ENCODE data around the gene ZNF697.
"Not testable (repeated sequence)": the region's sequence is repeated elsewhere in the genome, so short reads cannot be mapped to it uniquely, and the experiment has no call there.

Gene ZNF697

DNA sequence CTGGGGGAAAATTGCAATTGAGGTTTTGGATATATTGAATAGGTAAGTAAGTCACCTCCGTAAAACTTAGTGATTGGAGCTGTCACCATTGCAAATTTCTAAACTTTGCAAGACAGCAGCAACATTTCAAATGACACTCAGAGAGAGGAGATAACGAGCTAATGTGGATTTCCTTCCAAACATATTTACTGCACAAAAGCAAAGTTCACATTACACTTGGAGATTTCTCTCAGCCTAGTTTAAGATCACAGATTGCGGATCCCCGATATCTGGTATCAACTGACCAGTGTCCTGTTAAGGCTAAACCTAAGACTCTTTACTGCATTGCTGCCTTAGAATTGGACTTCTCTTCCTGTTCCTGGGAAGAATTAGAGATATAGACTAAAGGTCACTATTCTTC, 47.5 kb downstream of the ZNF697 start:
- DNase-seq: no peak

DNA sequence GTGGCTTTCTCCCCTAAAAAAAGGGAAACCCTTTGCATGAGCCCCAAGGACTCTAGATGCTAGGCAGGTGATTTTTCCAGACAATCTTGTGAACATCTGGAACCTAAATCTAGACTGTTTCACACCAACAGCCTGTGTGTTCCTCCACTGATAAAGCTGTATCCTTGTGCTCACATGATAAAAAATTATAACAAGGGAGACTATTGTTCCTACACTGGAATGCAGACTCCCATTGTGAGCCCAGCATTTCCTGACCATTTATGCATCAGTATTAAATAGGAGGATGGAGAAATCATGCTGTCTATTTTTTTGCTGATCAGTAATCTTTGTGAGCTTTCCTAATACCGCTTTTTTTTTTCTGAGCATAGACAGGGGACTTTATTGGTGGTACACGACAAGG, 52.5 kb downstream of the ZNF697 start:
- no peak for DNase-seq

DNA sequence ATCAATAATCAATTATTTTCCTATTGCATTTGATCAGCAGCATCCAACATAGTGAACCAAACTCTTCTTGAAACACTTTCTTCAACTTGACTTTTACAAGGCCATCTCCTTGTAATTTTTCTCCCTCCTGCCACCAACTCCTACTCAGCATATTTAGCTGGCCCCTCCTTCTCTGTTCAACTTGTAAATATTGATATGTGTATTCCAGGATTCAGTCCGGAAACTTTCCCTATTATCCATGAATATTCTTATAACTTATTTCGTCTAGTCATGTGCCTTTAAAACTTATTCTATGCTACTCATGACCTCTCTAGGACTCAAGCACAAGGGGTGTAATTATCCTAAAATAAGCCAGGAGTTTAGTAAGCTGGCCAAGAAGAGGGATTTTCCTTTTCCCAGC, 52.9 kb downstream of the ZNF697 start:
- no peak for DNase-seq

DNA sequence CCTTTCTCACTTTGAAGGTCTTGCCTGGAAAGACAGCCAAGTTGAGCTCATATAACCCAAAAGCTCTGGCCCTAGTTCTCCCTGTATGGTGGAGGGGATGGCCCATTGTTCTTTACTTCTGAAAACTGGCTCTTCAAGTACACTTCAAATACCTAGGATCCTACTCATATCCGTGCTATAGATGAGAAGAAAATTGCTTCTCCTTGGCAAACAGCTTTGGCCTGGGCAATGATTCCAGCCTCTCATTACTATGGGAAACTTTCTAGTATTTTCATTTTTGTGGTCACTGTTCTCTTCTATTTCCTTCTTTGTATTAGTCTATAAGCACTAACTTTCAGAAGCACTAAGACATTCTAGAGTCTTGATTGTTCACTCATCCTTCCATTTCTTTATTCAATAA, 53.7 kb downstream of the ZNF697 start:
- no peak for DNase-seq

DNA sequence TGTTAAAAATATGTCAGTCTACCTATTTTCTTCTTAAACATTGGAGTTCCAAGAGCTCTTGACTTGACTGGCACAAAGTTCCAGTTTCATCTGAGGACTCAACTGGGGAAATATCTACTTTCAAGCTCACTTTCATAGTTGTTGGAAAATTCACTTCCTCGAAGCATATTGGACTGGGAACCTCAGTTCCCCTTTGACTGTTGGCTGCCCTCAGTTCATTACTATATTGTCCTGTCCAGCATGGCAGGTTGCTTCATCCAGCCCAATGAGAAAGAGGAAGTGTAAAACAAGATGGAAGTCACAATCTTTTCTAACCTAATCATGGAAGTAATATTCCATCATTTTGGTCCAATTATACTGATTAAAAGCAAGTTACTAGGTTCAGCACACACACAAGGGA, 54.3 kb downstream of the ZNF697 start:
- no peak for DNase-seq

DNA sequence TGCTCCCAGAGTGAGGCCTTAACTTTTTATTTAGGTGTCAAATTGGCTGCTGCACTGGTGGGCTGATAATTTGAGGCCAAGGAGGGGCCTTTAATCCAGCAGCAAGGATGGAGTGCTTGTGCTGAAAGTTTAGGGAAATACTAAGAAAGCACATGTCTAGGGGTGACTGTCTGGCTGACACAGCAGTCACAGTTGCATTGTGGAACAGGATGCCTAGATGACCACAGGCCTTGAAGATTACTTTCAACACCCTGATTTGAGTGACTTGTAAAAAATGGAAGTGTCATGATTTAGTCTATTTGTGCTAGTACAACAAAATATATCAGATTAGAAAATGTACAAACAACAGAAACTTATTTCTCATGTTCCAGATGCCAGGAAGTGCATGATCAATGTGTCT, 57.7 kb downstream of the ZNF697 start:
- no peak for DNase-seq

DNA sequence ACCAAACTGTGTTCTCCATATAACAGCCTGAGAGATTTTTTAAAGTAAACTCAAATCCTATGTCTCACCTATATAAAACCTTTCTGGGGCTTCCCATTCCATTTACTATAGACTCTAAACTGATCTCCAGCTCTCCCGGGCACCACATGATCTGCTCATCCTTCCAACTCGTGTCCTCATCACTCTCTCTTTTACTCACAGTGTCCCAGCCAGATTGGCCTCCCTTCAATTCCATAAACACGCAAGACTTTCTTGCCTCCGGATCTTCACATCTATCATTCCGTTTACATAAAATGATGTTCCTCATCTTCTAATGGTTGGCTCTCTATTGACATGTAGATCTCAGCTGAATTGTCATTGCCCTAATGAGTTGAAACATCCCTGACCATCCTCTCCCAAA, 59.4 kb downstream of the ZNF697 start:
- DNase-seq: no peak

DNA sequence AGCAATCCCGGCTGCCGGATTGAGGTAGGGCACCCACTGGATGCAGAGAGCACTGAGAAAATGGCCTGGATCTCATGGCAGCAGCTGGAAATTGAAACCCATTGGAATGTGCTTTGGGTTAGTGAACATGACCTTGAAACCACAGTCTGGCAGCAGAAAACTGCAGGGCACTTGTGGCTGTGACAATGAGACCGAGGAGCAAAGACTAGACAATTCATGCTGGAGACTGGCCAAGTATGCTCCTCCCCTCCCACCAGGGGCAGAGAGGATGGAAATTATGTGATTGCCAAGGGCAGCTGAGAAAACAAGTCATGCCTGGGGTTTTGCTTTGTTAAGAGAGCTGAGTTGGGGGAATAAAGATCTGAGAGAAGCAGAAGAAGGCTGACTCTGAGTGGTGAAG, 60.7 kb downstream of the ZNF697 start:
- DNase-seq: no peak

DNA sequence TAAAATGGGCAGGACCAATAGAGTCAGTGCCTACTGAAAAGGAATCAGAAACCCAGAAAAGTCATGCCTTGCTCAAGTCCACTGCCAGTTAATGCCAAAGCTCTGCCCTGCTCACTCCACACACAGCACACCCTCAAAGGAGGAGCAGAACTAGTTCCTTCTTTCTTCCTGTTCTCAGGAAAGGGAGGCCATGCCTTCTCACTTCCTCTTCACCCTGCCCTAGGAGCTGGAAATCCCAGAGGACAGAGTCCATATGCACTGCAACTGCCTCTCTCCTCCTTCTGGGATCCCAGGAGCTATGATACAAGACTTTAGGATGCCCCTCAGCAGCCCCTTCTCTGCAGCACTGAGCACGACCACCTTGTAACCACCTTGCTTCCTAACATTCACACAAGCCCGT, 62.3 kb downstream of the ZNF697 start:
- not testable (repeated sequence) for DNase-seq

DNA sequence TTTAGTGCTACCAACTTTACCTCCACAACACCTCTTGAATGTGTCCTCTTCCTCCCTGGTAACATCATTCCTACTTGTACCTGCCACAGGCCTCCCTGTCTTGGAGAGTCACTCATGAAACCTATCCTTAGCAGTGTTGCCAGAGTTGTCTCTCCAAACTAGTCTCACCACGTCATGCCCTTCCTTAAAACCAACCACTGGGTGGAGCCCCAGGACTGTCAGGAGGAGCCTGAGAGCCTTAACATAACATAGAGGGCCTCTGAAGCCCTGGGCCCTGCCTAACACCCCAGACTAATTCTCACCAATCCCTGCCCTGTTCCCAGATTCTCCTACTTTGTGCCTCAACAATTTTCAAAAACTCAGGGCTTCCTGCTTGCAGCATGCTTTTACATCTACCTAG, 65.3 kb downstream of the ZNF697 start:
- no peak for DNase-seq

DNA sequence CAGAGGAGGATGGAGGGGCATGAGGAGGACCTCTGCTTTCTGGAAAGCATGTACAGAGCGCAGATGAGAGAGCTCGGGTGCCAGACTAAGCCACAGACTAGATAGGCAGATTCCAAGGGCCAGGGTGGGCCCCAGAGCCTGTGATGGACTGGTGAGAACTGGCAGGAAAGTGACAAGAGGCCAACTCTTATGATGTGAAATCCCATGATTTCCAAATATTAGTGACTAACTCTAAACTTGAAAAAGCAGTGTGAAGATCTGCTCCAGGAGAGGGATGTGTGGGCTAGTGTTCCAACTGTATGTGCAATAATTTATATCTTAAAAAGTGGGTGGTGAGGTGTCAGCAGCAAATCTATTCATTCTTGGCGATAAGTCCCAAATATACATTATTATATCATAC, 67.0 kb downstream of the ZNF697 start:
- DNase-seq: not testable (repeated sequence)

DNA sequence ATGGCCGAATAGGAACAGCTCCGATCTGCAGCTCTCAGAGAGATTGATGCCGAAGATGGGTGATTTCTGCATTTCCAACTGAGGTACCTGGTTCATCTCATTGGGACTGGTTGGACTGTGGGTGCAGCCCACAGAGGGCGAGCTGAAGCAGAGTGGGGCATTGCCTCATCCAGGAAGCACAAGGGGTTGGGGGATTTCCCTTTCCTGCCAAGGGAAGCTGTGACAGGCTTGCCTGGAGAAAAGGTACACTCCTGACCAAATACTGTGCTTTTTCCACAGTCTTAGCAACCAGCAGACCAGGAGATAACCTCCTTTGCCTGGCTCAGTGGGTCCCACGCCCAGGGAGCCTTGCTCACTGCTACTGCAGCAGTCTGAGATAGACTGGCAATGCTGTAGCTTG, 74.2 kb downstream of the ZNF697 start:
- DNase-seq: no peak

DNA sequence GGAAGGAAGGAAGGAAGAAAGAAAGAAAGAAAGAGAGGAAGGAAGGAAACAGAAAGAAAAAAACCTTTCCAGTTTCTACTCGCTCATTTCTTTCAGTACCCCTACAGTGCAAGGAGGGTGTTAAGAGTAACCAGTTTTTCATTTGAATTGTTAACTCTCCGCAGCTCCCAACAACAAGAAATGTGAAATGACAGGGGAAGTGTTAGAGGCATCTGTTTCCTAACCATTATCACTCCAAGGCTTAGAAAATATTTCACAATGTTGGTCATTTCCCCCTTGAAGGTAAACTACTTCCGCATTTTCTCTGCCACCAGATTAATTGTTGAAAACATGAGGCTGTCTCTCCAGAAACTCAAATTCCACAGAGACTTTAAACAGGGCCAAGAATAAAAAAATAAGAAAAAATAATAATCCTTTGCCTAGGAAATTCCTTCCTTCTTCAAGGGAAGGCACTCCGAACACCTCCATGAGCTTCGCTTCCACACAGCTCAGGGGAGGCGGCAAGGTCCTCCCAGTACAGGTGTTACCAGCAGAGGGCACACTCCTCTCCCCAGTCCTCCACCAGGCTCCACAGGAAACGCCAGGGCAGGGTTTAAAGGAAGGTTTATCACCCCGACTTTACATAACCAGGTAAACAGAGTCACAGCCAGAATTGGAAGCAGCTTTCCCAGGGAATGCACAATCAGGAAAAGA, 78.0 kb downstream of the ZNF697 start:
- DNase-seq: not testable (repeated sequence)
